Body of pancreas (tissue), 4 donors: ENCODE data around the gene LBX1. TPM values are rescaled to one million over a fixed set of nuclear protein-coding genes. Genes with fewer than 3 reads are reported as not detected.

Experiments
- ATAC-seq: fragments of 150-250 bp; one replicate; pipeline ENCODE4 v1.9.1; 2016
- DNase-seq, 4 donors: peaks; one replicate each; pipeline ENCODE4 v3.0.0-alpha.2; 2019
- H3K27ac ChIP-seq, 4 donors: fragments of 200-600 bp; sonication (generic); 1 replicate in 3 of 4; 2 replicates in 1 of 4; pipeline versions ENCODE4 v1.5.1 to v1.6.1; 2016 to 2019; ENCODE audit warnings: mild to moderate bottlenecking in 1 of 4, mixed read lengths in 1 of 4, moderate library complexity in 1 of 4
- H3K27me3 ChIP-seq, 2 donors: fragments of 200-600 bp; sonication (generic); one replicate each; pipeline ENCODE4 v1.6.0; 2016; ENCODE audit warnings: mild to moderate bottlenecking in 1 of 2
- H3K36me3 ChIP-seq, 2 donors: fragments of 200-600 bp; sonication (generic); replicated peaks in 1 of 2; 2 replicates each; pipeline ENCODE4 v1.5.1; 2016; ENCODE audit warnings: low read depth in 2 of 2; ENCODE audit not compliant: insufficient read depth in 1 of 2
- H3K4me1 ChIP-seq: fragments of 200-600 bp; sonication (generic); one replicate; pipeline ENCODE4 v1.6.0; 2016
- H3K4me3 ChIP-seq, 2 donors: fragments of 200-600 bp; sonication (generic); 1 replicate in 1 of 2; 2 replicates in 1 of 2; pipeline ENCODE4 v1.5.1; 2016 to 2019
- H3K9me3 ChIP-seq, 3 donors: fragments of 200-600 bp; sonication (generic); 1 replicate in 2 of 3; 2 replicates in 1 of 3; pipeline ENCODE4 v1.5.1; 2016
- CTCF ChIP-seq, 7 experiments: fragments of 450-650 bp in 4 of 7; fragments of 200-600 bp in 3 of 7; sonication (generic) in 3 of 7; IDR thresholded peaks; one replicate each; pipeline ENCODE4 v1.5.1; 2016 to 2019; ENCODE audit warnings: antibody characterized with exemption in 7 of 7
- POLR2A ChIP-seq, 3 donors: fragments of 450-650 bp; IDR thresholded peaks; one replicate each; pipeline ENCODE4 v1.6.1; 2016; ENCODE audit warnings: antibody characterized with exemption in 3 of 3, mild to moderate bottlenecking in 2 of 3
- WGBS, 2 donors: methylation state at CpG; one replicate each; pipeline ENCODE4 v1.1.5; 2017; 5-methylcytosine and 5-hydroxymethylcytosine counted together
- intact Hi-C: fragments of 100-400 bp; cut with DNase I; formaldehyde crosslinking; loops from one replicate; pipeline ENCODE4 v1.15.1; 2023
- total RNA-seq, 2 donors: library from RNA; depleted of rRNA; stranded (reverse); fragments of >200 nt; gene quantifications; one replicate each; pipeline ENCODE4 v1.1.0, GENCODE V29; 2016

LBX1 gene
- not detected for total RNA-seq

GRCh38 chr10:101229266-101230182, at the start of gene LBX1:
Gene LBX1 (minus strand): TSS chr10:101229463. CDS start chr10:101228815, 648 bp downstream.
- H3K4me1 ChIP-seq, result peaks cover 55% of the 10 kb centered on the region
- DNase-seq (no peak), ATAC-seq (no peak)
- intact Hi-C loops, result no loop called here
- no peak within 1 kb of the TSS for H3K4me3 ChIP-seq
- no peak for TF ChIP-seq CTCF (IDR thresholded peaks at IDR 0.05)
- TF ChIP-seq POLR2A (IDR thresholded peaks at IDR 0.05), result no peak
- H3K36me3 ChIP-seq, result no peaks in the 10 kb centered on the region
- WGBS, 2 donors, result 1 to 4% methylated on average over 18 to 49 of the region's 63 CpGs
- no peak within 1 kb of the TSS for H3K27ac ChIP-seq
- peaks cover 8 to 51% of the 10 kb centered on the region in 2 donors for H3K27me3 ChIP-seq
- no peaks in the 10 kb centered on the region for H3K9me3 ChIP-seq

GRCh38 chr10:101273741-101274140, 44.5 kb upstream of the LBX1 start:
- H3K27ac ChIP-seq, result no peak overlapping the region
- WGBS, 2 donors, result 64 to 66% methylated on average over 4 of the region's 4 CpGs
- H3K4me1 ChIP-seq, result no peaks in the 10 kb centered on the region
- H3K9me3 ChIP-seq, result no peaks in the 10 kb centered on the region
- DNase-seq, result no peak
- ATAC-seq, result no peak
- H3K27me3 ChIP-seq, result no peaks in the 10 kb centered on the region
- TF ChIP-seq CTCF (IDR thresholded peaks at IDR 0.05) (no peak), POLR2A (IDR thresholded peaks at IDR 0.05) (no peak)
- no peaks in the 10 kb centered on the region for H3K36me3 ChIP-seq
- intact Hi-C loops, result loop anchor here (10.0 kb wide), 2 partner anchors 161 to 291 kb away; no protein-coding TSS in a partner anchor
- no peak overlapping the region for H3K4me3 ChIP-seq

GRCh38 chr10:101273330-101273729, 44.1 kb upstream of the LBX1 start:
- no peak for ATAC-seq
- H3K27me3 ChIP-seq, result no peaks in the 10 kb centered on the region
- H3K36me3 ChIP-seq, result no peaks in the 10 kb centered on the region
- no peak overlapping the region for H3K4me3 ChIP-seq
- no peaks in the 10 kb centered on the region for H3K9me3 ChIP-seq
- no peak for DNase-seq
- TF ChIP-seq CTCF (IDR thresholded peaks at IDR 0.05), result no peak
- no peak for TF ChIP-seq POLR2A (IDR thresholded peaks at IDR 0.05)
- no peaks in the 10 kb centered on the region for H3K4me1 ChIP-seq
- intact Hi-C loops, result loop anchor here (10.0 kb wide), 2 partner anchors 161 to 291 kb away; no protein-coding TSS in a partner anchor
- H3K27ac ChIP-seq, result no peak overlapping the region
- 74% methylated on average over 10 of the region's 10 CpGs for WGBS, 2 donors

GRCh38 chr10:101272229-101272868, 43.1 kb upstream of the LBX1 start:
- H3K27me3 ChIP-seq, result no peaks in the 10 kb centered on the region

More at GRCh38 chr10:101272229-101272868, 43.1 kb upstream of the LBX1 start:
- intact Hi-C loops, result loop anchor here (10.0 kb wide), 2 partner anchors 162 to 292 kb away; no protein-coding TSS in a partner anchor
- WGBS, 2 donors, result 27 to 30% methylated on average over 13 of the region's 13 CpGs
- Histone ChIP-seq H3K4me3 (no peak overlapping the region), H3K4me1 (no peaks in the 10 kb centered on the region), H3K36me3 (no peaks in the 10 kb centered on the region), H3K9me3 (no peaks in the 10 kb centered on the region), H3K27ac (no peak overlapping the region)
- TF ChIP-seq CTCF (IDR thresholded peaks at IDR 0.05) (peak; percentile 68 to 79 (median 72)), POLR2A (IDR thresholded peaks at IDR 0.05) (no peak)
- ATAC-seq (peak; percentile 81), DNase-seq (peak; percentile 65 to 73 (median 66))
